Nucleus accumbens (tissue), 56 donors: ENCODE measurements around the gene SETDB2.
A peak's percentile ranks its signal among the peaks of the same experiment; 100 is the strongest.
"Not testable (repeated sequence)": the region's sequence is repeated elsewhere in the genome, so short reads cannot be mapped to it uniquely, and the experiment has no call there.

Experiments used
- DNase-seq, 56 donors: peaks; one replicate each; lab custom pipeline; 2025; lab: John Stamatoyannopoulos, UW

The SETDB2 gene

DNA sequence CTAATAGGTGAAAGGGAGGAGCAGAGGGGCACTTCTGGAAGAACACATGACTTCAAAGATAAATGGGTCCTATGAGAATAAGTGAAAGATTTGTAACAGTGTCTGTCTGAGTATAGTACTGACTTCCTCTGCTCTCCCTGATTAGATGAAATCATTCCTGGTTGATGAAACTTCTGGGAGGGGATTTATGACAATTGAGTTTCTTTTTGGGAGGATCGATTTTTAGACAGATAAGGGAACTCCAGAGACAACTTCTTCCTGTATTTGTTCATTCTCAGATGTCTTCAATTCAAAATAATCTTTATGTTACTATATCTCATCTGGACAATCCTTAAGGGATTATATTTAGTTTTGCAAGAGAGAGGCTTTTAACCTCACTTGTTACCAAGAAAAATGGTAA, 20.0 kb downstream of the SETDB2 start:
- no peak for DNase-seq

DNA sequence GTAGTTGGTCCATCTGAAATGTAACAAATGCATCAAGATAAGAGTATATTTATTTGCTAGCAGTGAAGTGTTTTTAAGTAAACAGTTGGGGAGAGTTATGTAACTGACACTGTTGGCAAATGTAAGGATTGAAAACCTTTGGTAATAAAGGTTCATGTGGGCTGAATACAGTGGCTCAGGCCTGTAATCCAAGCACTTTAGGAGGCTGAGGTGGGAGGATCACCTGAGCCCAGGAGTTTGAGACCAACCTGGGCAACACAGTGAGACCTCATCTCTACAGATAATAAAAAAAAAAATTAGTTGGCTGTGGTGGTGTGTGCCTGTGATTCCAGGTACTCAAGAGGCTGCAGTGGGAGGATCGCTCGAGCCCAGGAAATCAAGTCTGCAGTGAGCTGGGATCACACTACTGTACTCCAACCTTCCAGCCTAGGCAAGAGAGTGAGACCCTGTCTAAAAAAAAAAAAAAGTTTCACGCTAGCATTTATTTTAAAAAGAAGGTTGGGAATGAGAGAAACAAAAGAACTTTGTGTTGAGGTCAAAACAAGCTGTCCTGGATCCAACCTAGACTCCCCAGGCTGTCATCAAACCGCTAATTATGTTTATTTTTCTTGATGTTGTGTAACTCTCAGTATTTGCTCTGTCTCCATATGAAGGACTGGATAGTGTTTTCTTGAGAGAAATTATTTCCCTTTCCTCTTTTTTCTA, 20.7 kb downstream of the SETDB2 start:
- no peak for DNase-seq

DNA sequence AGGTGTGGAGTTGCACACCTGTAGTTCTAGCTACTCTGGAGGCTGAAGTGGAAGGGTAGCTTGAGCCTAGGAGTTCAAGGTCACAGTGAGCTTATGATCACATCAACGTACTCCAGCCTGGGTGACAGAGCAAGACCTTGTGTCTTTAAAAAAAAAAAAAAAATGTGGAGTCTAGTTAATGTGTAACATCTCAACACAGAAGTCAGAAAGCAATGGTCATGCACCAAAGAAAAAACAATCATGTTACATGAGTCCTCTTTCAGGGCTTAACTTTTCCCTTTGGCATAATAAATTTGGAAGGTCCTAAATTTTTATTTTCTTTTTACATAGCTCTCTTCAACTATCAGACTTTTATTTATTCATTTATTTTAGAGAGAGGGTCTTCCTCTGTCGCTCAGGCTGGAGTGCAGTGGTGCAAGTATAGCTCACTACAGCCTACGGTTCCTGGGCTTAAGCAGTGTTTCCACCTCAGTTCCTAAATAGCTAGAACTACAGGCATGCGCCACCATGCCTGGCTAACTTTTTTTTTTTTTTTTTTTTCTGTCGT, 22.3 kb downstream of the SETDB2 start:
- no peak for DNase-seq

DNA sequence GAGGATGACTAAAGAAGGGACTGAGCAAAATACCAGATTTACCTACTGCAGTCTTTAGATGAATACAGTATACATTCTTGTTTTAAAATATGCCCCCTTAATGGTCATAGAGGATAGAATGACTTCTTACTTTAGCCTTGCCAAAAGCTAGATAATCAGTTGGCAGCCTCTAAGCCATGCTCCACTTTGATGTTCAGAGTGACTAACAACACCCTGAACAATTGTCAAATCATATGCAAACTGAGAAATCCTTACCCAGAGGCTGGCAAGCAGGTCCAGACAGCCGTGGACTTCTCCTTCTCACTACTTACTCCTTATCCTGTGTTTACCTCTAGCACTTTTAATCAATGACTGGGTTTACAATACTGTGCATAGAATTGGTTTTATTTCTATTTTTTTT, 28.1 kb downstream of the SETDB2 start:
- no peak for DNase-seq

DNA sequence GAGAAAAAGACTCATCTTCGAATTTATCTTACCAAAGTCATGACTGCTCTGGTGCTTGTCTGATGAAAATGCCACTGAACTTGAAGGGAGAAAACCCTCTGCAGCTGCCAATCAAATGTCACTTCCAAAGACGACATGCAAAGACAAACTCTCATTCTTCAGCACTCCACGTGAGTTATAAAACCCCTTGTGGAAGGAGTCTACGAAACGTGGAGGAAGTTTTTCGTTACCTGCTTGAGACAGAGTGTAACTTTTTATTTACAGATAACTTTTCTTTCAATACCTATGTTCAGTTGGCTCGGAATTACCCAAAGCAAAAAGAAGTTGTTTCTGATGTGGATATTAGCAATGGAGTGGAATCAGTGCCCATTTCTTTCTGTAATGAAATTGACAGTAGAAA, 32.5 kb downstream of the SETDB2 start:
- no peak for DNase-seq

GRCh38 chr13:49481788-49482187, 37.7 kb downstream of the SETDB2 start:
- no peak for DNase-seq

DNA sequence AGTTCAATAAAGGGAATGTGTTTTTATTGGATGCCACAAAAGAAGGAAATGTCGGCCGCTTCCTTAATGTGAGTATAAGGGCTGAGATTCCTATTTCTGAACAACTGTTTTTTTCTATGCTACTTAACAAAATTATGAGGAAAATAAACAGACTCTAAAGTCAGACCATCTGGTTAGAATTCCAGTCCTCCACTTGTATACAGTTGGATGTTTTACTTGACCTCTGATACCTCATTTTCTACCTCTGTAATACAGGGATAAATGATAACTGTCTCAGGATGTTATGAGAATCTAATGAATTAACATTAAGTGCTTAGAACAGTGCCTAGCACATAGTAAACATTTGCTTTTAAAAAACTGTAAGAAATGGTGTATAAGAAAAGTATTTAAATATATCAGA, 44.5 kb downstream of the SETDB2 start:
- DNase-seq = no peak

DNA sequence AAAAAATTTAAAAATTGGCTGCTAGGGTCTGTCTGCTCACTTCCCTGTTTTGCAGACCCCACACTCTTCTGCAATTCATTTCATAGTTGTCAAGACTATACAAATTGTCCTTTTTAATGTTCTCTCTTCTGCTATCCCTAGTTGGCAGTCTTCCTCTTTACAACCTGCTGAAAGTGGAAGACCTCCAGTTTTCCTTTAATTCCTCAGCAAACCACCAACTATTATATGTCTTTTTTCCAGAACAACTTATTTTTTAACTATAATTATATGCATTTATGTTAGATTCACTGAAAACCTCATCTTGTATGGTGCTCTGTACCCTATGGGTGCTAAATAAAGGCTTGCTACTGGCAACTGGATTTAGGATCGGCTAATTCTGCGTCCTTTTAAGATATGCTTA, 50.6 kb downstream of the SETDB2 start:
- no peak for DNase-seq

GRCh38 chr13:49495783-49496762, 52.0 kb downstream of the SETDB2 start, which contains the start of gene PHF11:
TSS of gene PHF11 (plus strand) at chr13:49495953. CDS start at chr13:49496002, 49 bp downstream.
- DNase-seq = peak in 52 of 56 donors; percentile 10 to 79 (median 54)

DNA sequence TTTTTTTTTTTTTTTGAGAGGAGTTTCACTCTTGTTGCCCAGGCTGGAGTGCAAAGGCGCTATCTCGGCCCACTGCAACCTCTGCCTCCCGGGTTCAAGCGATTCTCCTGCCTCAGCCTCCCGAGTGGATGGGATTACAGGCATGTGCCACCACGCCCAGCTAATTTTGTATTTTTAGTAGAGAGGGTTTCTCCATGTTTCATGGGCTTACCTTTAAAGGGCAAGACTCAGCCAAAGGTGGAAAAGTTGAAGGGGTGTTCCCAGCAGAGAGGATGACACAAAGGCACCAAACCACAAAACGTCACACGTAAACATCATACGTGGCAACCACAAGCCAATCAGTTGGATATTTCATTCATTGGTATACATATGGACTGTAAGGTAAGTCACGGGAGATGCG, 52.8 kb downstream of the SETDB2 start:
- not testable (repeated sequence) for DNase-seq

- DNase-seq = peak in 2 of 56 donors; percentile 1 to 9
Measured at GRCh38 chr13:49497272-49497671, 53.2 kb downstream of the SETDB2 start.

- no peak for DNase-seq
Measured at GRCh38 chr13:49498206-49498605, 54.1 kb downstream of the SETDB2 start.

DNA sequence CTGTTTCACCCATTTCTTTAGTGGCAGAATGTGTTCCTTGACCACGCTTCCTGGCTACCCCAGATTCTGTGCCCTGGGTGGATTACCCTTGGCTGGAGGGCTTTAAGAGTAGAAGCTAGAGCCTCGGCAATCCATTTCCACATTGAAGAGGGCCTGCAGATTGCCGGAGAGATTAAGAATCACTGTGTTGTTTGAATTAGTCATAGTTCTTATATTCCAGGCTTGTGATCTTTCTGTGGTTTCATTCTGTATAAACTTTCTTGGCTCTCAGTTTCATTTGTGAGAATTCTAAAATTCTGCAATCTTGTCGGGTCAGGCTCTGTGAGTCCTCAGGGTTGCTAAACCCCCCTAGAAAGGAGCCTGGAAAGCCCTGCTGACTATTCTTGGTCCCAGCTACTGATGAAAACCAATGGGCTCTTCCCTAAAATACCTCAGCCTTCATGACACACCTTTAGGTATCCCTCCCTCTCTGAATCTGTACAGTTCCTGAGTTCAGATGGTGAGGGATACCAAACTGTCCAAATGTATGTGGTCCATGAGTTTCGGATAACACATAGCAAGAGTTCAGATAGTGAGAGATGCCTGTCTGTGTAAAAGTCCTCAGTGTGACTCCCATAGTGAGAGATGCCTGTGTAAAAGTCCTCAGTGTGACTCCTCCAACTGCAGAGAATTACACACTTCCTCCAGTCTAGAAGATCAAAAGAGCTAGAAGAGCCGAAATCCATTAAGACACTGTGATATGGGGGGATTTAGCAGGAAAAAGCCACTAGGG, 56.0 kb downstream of the SETDB2 start:
- DNase-seq = no peak

DNA sequence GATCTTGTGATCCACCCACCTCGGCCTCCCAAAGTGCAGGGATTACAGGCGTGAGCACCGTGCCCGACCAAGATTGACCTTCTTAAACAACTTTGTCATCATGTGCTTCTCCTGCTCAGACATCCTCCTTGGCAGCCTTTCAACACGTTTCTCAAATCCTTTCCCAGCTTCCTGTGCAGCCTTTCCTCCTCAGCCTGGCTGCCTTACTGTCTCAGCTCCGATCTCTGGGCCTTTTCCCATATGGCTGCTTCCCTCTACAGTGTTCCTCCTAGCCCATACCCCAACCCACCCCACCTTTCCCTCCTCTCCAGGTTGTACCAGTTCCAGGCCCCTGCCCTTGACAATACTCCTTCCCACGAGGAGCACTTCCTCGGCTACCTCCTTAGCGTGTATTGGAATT, 58.9 kb downstream of the SETDB2 start:
- no peak for DNase-seq

GRCh38 chr13:49503951-49504350, 59.9 kb downstream of the SETDB2 start:
- no peak for DNase-seq

- DNase-seq = no peak
Measured at GRCh38 chr13:49512578-49512977, 68.5 kb downstream of the SETDB2 start.

DNA sequence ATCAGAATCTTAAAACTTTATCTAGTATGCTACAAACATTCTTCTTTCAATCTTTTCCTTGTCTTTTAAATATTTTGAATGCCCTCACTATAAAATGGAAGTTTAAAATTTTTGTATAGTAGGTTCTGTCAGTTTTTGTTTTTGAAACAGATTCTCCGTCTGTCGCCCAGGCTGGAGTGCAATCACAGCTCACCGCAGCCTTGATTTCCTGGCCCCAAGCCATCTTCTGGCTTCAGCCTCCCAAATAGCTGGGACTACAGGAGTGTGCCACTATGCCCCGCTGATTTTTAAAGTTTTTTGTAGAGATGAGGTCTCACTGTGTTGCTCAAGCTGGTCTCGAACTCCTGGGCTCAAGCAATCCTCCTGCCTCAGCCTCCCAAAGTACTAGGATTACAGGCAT, 72.4 kb downstream of the SETDB2 start:
- DNase-seq = peak in 2 of 56 donors; percentile 2 to 11

DNA sequence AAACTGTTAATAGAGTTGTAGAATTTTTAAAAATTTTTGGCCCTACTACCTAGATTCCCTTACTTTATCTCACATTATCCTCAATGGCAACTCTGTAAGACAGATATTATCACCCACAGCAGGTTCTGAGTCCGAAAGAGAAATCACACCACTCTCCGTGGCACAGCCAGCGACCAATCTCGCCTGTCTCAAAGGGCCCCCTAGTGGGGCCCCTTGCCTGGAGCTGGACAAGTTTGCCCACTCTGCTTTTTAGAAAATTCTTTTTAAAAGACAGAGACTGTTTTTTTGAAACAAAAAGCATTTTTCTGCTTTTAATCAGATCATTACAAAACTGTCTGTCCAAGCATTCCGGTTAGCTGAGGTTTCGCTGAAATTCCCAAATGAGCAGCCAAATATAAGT, 73.4 kb downstream of the SETDB2 start:
- DNase-seq = peak in 24 of 56 donors; percentile 4 to 54 (median 13)

- DNase-seq = no peak
Measured at GRCh38 chr13:49521224-49521623, 77.2 kb downstream of the SETDB2 start.

DNA sequence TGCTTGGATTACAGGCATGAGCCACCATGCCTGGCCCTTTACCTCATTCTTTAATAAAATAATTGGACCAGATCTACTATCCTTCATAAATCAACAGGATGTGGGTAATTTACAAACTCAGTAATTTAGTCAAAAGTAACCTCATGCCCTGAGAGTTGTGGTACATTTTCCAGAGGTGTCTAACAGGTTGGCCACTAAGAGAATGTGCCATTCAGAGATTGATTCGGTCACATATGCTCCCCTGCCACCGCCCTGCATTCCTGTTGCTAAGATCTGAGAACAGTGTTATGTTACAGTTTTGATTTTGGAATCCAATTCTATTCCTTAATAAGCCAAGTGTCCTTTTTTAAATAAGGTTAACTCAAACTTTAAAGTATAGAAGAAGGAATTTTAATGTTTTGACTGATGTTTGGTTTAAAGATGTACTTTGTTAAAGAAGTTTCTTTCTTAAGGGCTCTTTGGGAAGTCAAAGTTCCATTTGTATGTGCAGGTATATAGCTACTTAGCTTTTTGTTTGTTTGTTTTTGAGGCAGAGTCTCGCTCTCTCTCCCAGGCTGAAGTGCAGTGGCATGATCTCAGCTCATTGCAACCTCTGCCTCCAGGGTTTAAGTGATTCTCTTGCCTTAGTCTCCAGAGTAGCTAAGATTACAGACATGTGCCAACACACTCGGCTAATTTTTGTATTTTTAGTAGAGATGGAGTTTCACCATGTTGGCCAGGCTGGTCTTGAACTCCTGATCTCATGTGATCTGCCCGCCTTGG, 80.8 kb downstream of the SETDB2 start:
- no peak for DNase-seq
